ENCODE results near the gene UGT1A9. TPM values are rescaled to one million over a fixed set of nuclear protein-coding genes. Genes with fewer than 3 reads are reported as not detected.
"Not testable (repeated sequence)": the region's sequence is repeated elsewhere in the genome, so short reads cannot be mapped to it uniquely, and the experiment has no call there.

UGT1A9 gene
- polyA plus RNA-seq, 6 donors from 2014 or later, result not detected

- Mint-ChIP-seq H3K9me3 (no peaks in the 10 kb centered on the region), H3K4me3 (no peak overlapping the region), H3K4me1 (peaks cover 5 to 9% (median 8%) of the 10 kb centered on the region in 3 donors), H3K36me3 (no peaks in the 10 kb centered on the region), H3K27ac (no peak overlapping the region), H3K27me3 (peaks cover 4 to 15% (median 8%) of the 10 kb centered on the region in 3 donors)
- ATAC-seq (ENCODE audit: low read depth in 2 of 2), result no peak
- no peak for DNase-seq
Observed at GRCh38 chr2:233688341-233688740, 16.6 kb downstream of the UGT1A9 start.

- peaks cover 5 to 8% (median 6%) of the 10 kb centered on the region in 3 donors for H3K4me1 Mint-ChIP-seq
- H3K36me3 Mint-ChIP-seq, result no peaks in the 10 kb centered on the region
- no peaks in the 10 kb centered on the region for H3K9me3 Mint-ChIP-seq
- ATAC-seq (ENCODE audit: low read depth in 2 of 2) (no peak), DNase-seq (no peak)
- peak overlapping the region in 1 of 8 donors; percentile 1 for H3K4me3 Mint-ChIP-seq
- H3K27ac Mint-ChIP-seq, result no peak overlapping the region
- H3K27me3 Mint-ChIP-seq, result peaks cover 4 to 20% (median 8%) of the 10 kb centered on the region in 3 donors
Observed at GRCh38 chr2:233689031-233689430, 17.3 kb downstream of the UGT1A9 start.

- Mint-ChIP-seq H3K9me3 (no peaks in the 10 kb centered on the region), H3K27me3 (peaks cover 4 to 20% (median 8%) of the 10 kb centered on the region in 3 donors), H3K36me3 (no peaks in the 10 kb centered on the region), H3K4me3 (no peak overlapping the region), H3K4me1 (peaks cover 5 to 8% (median 6%) of the 10 kb centered on the region in 3 donors), H3K27ac (no peak overlapping the region)
- no peak for DNase-seq
- no peak for ATAC-seq (ENCODE audit: low read depth in 2 of 2)
Observed at GRCh38 chr2:233689501-233689900, 17.8 kb downstream of the UGT1A9 start.

- Mint-ChIP-seq H3K27me3 (peaks cover 4 to 20% (median 8%) of the 10 kb centered on the region in 3 donors), H3K9me3 (peaks cover 0 to under 1% (median 0%) of the 10 kb centered on the region in 7 donors), H3K36me3 (no peaks in the 10 kb centered on the region), H3K4me3 (no peak overlapping the region), H3K27ac (peak overlapping the region in 1 of 6 donors; percentile 30), H3K4me1 (peaks cover 5 to 8% (median 6%) of the 10 kb centered on the region in 3 donors)
- ATAC-seq (ENCODE audit: low read depth in 2 of 2) (no peak), DNase-seq (no peak)
Observed at GRCh38 chr2:233690444-233690843, 18.7 kb downstream of the UGT1A9 start.

GRCh38 chr2:233691443-233692433 lies 20.0 kb downstream of the UGT1A9 start:
- peaks cover 0 to 3% (median 0%) of the 10 kb centered on the region in 7 donors for H3K9me3 Mint-ChIP-seq
- H3K4me3 Mint-ChIP-seq, result no peak overlapping the region
- no peak for DNase-seq
- peak overlapping the region in 2 of 6 donors; percentile 21 to 31 for H3K27ac Mint-ChIP-seq
- peaks cover 4 to 16% (median 8%) of the 10 kb centered on the region in 3 donors for H3K27me3 Mint-ChIP-seq
- H3K36me3 Mint-ChIP-seq, result no peaks in the 10 kb centered on the region
- ATAC-seq (ENCODE audit: low read depth in 2 of 2), result no peak
- H3K4me1 Mint-ChIP-seq, result peaks cover 5 to 8% (median 6%) of the 10 kb centered on the region in 3 donors

- no peak for DNase-seq
- peak within 1 kb of the TSS in 2 of 6 donors; percentile 21 to 69 for H3K27ac Mint-ChIP-seq
- no peak within 1 kb of the TSS for H3K4me3 Mint-ChIP-seq
- ATAC-seq (ENCODE audit: low read depth in 2 of 2), result no peak
- peaks cover 5 to 8% (median 6%) of the 10 kb centered on the region in 3 donors for H3K4me1 Mint-ChIP-seq
- H3K36me3 Mint-ChIP-seq, result no peaks in the 10 kb centered on the region
- H3K9me3 Mint-ChIP-seq, result peaks cover 0 to 3% (median 0%) of the 10 kb centered on the region in 7 donors
- peaks cover 4 to 13% (median 7%) of the 10 kb centered on the region in 3 donors for H3K27me3 Mint-ChIP-seq
Observed at GRCh38 chr2:233692648-233693047, 20.9 kb downstream of the UGT1A9 start, which contains the start of gene UGT1A6. TSS of gene UGT1A6 (plus strand) at chr2:233692890. CDS start at chr2:233693005, 115 bp downstream.

GRCh38 chr2:233693963-233694362 lies 22.3 kb downstream of the UGT1A9 start:
- peaks cover 4 to 5% (median 5%) of the 10 kb centered on the region in 3 donors for H3K4me1 Mint-ChIP-seq

GRCh38 chr2:233698740-233699139 lies 27.0 kb downstream of the UGT1A9 start:
- peaks cover 0 to 5% (median 0%) of the 10 kb centered on the region in 7 donors for H3K9me3 Mint-ChIP-seq
- no peak for ATAC-seq (ENCODE audit: low read depth in 2 of 2)
- H3K4me1 Mint-ChIP-seq, result no peaks in the 10 kb centered on the region
- peak overlapping the region in 1 of 6 donors; percentile 80 for H3K27ac Mint-ChIP-seq
- DNase-seq, result no peak
- H3K4me3 Mint-ChIP-seq, result no peak overlapping the region
- H3K27me3 Mint-ChIP-seq, result peaks cover 0 to 19% (median 9%) of the 10 kb centered on the region in 3 donors
- no peaks in the 10 kb centered on the region for H3K36me3 Mint-ChIP-seq

More at GRCh38 chr2:233693963-233694362, 22.3 kb downstream of the UGT1A9 start:
- ATAC-seq (ENCODE audit: low read depth in 2 of 2) (no peak), DNase-seq (no peak)
- peaks cover 0 to 3% (median 0%) of the 10 kb centered on the region in 7 donors for H3K9me3 Mint-ChIP-seq
- H3K27ac Mint-ChIP-seq, result peak overlapping the region in 2 of 6 donors; percentile 11 to 69
- H3K36me3 Mint-ChIP-seq, result no peaks in the 10 kb centered on the region
- H3K4me3 Mint-ChIP-seq, result no peak overlapping the region
- H3K27me3 Mint-ChIP-seq, result peaks cover 3 to 17% (median 3%) of the 10 kb centered on the region in 3 donors

GRCh38 chr2:233699424-233700027 lies 27.8 kb downstream of the UGT1A9 start:
- Mint-ChIP-seq H3K9me3 (peaks cover 0 to 8% (median 5%) of the 10 kb centered on the region in 7 donors), H3K4me1 (no peaks in the 10 kb centered on the region), H3K27me3 (peaks cover 0 to 24% (median 9%) of the 10 kb centered on the region in 3 donors), H3K36me3 (no peaks in the 10 kb centered on the region), H3K27ac (no peak overlapping the region), H3K4me3 (no peak overlapping the region)
- ATAC-seq (ENCODE audit: low read depth in 2 of 2) (no peak), DNase-seq (no peak)

GRCh38 chr2:233700028-233700635 lies 28.4 kb downstream of the UGT1A9 start:
- H3K9me3 Mint-ChIP-seq, result peaks cover 0 to 8% (median 5%) of the 10 kb centered on the region in 7 donors
- no peak overlapping the region for H3K27ac Mint-ChIP-seq
- no peak for DNase-seq
- ATAC-seq (ENCODE audit: low read depth in 2 of 2), result no peak
- H3K27me3 Mint-ChIP-seq, result peaks cover 0 to 24% (median 12%) of the 10 kb centered on the region in 3 donors
- H3K4me1 Mint-ChIP-seq, result no peaks in the 10 kb centered on the region
- no peak overlapping the region for H3K4me3 Mint-ChIP-seq
- no peaks in the 10 kb centered on the region for H3K36me3 Mint-ChIP-seq

- not testable (repeated sequence) for H3K9me3 Mint-ChIP-seq; ATAC-seq (ENCODE audit: low read depth in 2 of 2); H3K36me3 Mint-ChIP-seq; H3K4me3 Mint-ChIP-seq; H3K27ac Mint-ChIP-seq; H3K4me1 Mint-ChIP-seq; DNase-seq
- H3K27me3 Mint-ChIP-seq, result peaks cover 0 to 24% (median 17%) of the 10 kb centered on the region in 3 donors
Observed at GRCh38 chr2:233700842-233701241, 29.1 kb downstream of the UGT1A9 start.

GRCh38 chr2:233702238-233702637 lies 30.5 kb downstream of the UGT1A9 start:
- Mint-ChIP-seq H3K4me1 (no peaks in the 10 kb centered on the region), H3K27ac (no peak overlapping the region), H3K9me3 (peaks cover 0 to 8% (median 3%) of the 10 kb centered on the region in 7 donors), H3K27me3 (peaks cover 0 to 27% (median 17%) of the 10 kb centered on the region in 3 donors), H3K4me3 (no peak overlapping the region), H3K36me3 (no peaks in the 10 kb centered on the region)
- DNase-seq (no peak), ATAC-seq (ENCODE audit: low read depth in 2 of 2) (no peak)
